IPS DF 6.9 (cell line): Measurements from ENCODE around the gene NDOR1.

Experiments used
- DNase-seq: peaks from one replicate; pipeline ENCODE4 v3.0.0-alpha.2; 2013; ENCODE audit warnings: low read depth, low spot score
- H3K27ac ChIP-seq: one replicate; pipeline ENCODE4 v1.5.1; 2013; ENCODE audit warnings: low read length, control low read depth
- H3K27me3 ChIP-seq: 2 replicates; pipeline ENCODE4 v1.6.1; 2013; ENCODE audit warnings: mild to moderate bottlenecking, low read length; ENCODE audit not compliant: control insufficient read depth, insufficient read depth
- H3K36me3 ChIP-seq: 2 replicates; pipeline ENCODE4 v1.6.1; 2013; ENCODE audit warnings: low read length; ENCODE audit not compliant: control insufficient read depth, insufficient read depth
- H3K4me1 ChIP-seq: 2 replicates; pipeline ENCODE4 v1.6.1; 2013; ENCODE audit warnings: low read length; ENCODE audit not compliant: control insufficient read depth, insufficient read depth
- H3K4me3 ChIP-seq: 2 replicates; pipeline ENCODE4 v1.5.1; 2013; ENCODE audit warnings: mild to moderate bottlenecking, low read length
- H3K9me3 ChIP-seq: 2 replicates; pipeline ENCODE4 v1.6.1; 2013; ENCODE audit warnings: low read length, inconsistent platforms; ENCODE audit not compliant: control insufficient read depth, insufficient read depth
- WGBS: extraction: QIAGEN DNeasy Blood & Tissue Kit; methylation state at CpG from one replicate; pipeline ENCODE4 v1.1.7; 2013; ENCODE audit warnings: mixed read lengths, missing lambda C conversion rate; ENCODE audit not compliant: insufficient read length, insufficient coverage; 5-methylcytosine and 5-hydroxymethylcytosine counted together

Gene NDOR1

DNA sequence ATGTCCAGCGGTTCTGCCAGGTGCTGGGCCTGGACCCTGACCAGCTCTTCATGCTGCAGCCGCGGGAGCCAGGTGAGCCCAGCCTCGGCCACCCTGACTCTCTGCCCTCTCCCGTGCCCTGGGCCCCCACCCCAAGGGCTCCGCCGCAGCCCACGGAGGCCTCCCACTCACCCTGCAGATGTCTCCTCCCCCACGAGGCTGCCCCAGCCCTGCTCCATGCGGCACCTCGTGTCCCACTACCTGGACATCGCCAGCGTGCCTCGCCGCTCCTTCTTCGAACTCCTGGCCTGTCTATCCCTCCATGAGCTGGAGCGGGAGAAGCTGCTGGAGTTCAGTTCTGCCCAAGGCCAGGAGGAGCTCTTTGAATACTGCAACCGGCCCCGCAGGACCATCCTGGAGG lies 9.1 kb downstream of the NDOR1 start:
- Histone ChIP-seq H3K27ac (no peak overlapping the region), H3K27me3 (no peaks in the 10 kb centered on the region), H3K9me3 (no peaks in the 10 kb centered on the region), H3K36me3 (peaks cover 11% of the 10 kb centered on the region), H3K4me3 (no peak overlapping the region), H3K4me1 (peaks cover 3% of the 10 kb centered on the region; the same call in 1 of the 2 replicates)
- DNase-seq = no peak
- no CpG with 5 or more reads among the region's 19 CpGs for WGBS

DNA sequence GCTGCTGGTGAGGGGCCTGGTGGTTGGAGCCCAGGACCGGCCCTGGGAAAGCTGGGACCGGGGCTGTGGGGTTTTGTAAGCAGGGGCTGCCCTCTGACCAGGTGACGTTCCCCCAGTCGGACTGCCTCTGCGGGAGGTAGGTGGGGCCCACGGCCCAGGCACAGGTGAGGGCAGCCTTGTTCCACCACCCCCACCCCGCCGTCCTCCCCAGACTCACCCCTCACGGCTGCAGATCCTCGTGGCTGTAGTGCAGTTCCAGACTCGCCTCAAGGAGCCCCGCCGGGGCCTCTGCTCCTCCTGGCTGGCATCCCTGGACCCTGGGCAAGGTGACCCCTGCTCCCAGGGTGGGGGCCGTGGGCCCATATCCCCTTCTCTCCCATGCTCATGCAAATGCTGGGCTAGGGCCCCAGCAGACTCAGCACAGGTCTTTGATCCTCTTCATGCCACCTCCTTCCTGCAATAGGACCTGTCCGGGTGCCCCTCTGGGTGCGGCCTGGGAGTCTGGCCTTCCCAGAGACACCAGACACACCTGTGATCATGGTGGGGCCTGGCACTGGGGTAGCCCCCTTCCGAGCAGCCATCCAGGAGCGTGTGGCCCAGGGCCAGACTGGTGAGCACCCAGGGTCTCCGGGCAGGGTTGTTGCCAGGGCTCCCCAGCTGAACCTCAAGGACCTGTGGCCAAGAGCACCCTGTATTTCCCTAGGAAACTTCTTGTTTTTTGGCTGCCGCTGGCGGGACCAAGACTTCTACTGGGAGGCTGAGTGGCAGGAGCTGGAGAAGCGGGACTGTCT lies 9.9 kb downstream of the NDOR1 start:
- H3K27me3 ChIP-seq = no peaks in the 10 kb centered on the region
- H3K4me1 ChIP-seq = peaks cover 3% of the 10 kb centered on the region; the same call in 1 of the 2 replicates
- H3K27ac ChIP-seq = no peak overlapping the region
- H3K36me3 ChIP-seq = peaks cover 11% of the 10 kb centered on the region
- no CpG with 5 or more reads among the region's 22 CpGs for WGBS
- no peaks in the 10 kb centered on the region for H3K9me3 ChIP-seq
- no peak overlapping the region for H3K4me3 ChIP-seq
- no peak for DNase-seq

GRCh38 chr9:137216188-137216965 lies 10.9 kb downstream of the NDOR1 start:
- H3K9me3 ChIP-seq = no peaks in the 10 kb centered on the region
- H3K27me3 ChIP-seq = no peaks in the 10 kb centered on the region
- H3K4me3 ChIP-seq = no peak overlapping the region
- no peak overlapping the region for H3K27ac ChIP-seq
- DNase-seq = no peak
- H3K36me3 ChIP-seq = peaks cover 11% of the 10 kb centered on the region
- no CpG with 5 or more reads among the region's 30 CpGs for WGBS
- H3K4me1 ChIP-seq = peaks cover 3% of the 10 kb centered on the region; the same call in 1 of the 2 replicates

DNA sequence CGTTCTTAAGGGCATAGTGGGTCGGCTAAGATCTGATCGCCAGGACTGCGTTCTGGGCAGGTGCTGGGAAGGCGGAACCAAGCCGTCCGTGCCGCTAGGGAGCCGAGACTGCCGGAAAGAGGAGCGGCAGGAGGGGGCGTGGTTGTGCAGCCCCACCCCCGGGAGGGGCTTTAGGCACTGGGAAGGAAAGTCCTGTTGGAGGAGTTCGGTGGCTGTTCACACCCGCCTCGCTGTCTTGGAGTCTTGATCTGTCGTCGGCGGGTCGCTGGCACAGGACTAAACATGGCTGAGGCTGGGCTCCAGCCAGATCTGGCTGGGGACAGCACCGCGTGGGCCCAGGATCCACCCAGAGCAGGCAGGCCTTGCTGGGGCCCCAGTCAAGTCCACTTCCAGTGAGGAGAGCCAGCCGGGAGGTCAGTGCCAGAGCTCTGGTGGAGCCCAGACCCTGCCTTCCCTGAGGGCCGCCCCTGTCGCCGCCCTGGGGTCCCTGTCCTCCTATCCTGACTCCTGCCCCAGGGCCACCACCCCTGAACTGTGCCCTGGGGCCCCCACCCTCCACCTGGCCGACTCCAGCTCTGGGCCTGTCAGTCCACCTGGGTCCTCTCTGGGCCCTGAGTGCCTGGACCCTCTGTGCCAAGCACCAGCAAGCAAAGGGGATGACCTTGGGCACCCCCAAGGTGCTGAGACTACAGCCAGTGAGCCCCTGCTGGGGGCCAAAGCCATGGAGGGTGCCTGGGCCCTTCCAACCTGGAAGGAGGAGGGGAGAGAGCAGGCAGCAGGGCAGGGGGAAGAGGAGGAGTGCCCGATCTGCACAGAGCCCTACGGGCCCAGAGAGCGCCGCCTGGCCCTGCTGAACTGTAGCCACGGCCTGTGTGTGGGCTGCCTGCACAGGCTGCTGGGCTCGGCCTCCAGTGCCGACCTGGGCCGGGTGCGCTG lies 12.0 kb downstream of the NDOR1 start:
- H3K4me1 ChIP-seq = peaks cover 3% of the 10 kb centered on the region; the same call in 1 of the 2 replicates
- no peaks in the 10 kb centered on the region for H3K9me3 ChIP-seq
- H3K27me3 ChIP-seq = no peaks in the 10 kb centered on the region
- H3K27ac ChIP-seq = no peak overlapping the region
- H3K4me3 ChIP-seq = no peak overlapping the region
- peaks cover 11% of the 10 kb centered on the region for H3K36me3 ChIP-seq
- DNase-seq = no peak
- WGBS = no CpG with 5 or more reads among the region's 36 CpGs

DNA sequence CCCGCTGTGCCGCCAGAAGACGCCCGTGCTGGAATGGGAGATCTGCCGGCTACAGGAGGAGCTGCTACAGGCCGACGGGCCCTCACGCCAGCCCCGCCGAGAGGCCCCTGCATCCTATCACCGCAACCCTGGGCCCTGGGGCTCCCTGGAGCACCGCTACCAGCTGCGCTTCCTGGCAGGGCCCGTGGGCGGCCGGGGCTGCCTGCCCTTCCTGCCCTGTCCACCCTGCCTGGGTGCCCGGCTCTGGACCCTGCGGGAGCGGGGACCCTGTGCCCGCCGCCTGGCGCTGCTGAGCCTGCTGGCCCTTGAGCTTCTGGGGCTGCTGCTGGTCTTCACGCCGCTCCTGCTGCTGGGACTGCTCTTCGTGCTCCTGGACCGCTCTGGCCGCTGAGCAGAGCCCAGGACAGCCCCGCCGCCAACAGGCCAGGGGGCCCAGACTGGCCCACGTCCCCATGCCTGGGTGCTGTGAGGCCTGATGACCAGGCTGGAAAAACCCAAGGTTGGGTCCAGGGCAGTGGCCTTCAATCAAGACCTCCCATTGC lies 12.8 kb downstream of the NDOR1 start:
- no CpG with 5 or more reads among the region's 30 CpGs for WGBS
- H3K4me1 ChIP-seq = peaks cover 7% of the 10 kb centered on the region
- H3K36me3 ChIP-seq = peaks cover 11% of the 10 kb centered on the region
- no peaks in the 10 kb centered on the region for H3K9me3 ChIP-seq
- H3K27ac ChIP-seq = no peak overlapping the region
- H3K4me3 ChIP-seq = no peak overlapping the region
- no peaks in the 10 kb centered on the region; the same call in 1 of the 2 replicates for H3K27me3 ChIP-seq
- DNase-seq = no peak

DNA sequence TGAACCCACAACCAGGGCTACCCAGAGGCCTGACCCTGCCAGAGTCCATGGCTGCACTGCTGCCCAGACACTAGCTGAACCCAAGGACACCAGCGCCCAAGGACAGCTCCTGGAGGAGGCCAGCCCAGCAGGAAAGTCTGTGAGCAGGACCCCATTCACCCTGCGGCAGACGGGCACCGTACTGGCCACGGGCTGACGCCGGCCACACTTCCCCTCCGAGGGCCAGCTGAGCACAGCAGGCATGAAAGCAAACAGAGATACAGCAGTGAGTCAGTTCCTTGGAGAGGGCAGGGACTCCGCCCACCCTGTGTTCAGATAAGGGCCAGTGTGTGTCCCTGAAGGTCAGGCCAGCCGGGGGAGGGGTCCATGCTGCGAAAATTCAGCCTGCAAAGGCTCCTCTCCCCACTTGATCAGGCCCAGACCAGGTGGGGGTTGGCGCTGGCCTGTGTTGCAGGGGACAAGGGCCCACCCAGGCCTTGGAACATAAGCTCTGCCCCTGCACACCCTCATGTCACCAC lies 13.3 kb downstream of the NDOR1 start:
- Histone ChIP-seq H3K36me3 (peaks cover 11% of the 10 kb centered on the region), H3K9me3 (no peaks in the 10 kb centered on the region), H3K27ac (no peak overlapping the region), H3K27me3 (no peaks in the 10 kb centered on the region; the same call in 1 of the 2 replicates), H3K4me3 (no peak overlapping the region), H3K4me1 (peaks cover 7% of the 10 kb centered on the region)
- WGBS = no CpG with 5 or more reads among the region's 12 CpGs
- DNase-seq = no peak

DNA sequence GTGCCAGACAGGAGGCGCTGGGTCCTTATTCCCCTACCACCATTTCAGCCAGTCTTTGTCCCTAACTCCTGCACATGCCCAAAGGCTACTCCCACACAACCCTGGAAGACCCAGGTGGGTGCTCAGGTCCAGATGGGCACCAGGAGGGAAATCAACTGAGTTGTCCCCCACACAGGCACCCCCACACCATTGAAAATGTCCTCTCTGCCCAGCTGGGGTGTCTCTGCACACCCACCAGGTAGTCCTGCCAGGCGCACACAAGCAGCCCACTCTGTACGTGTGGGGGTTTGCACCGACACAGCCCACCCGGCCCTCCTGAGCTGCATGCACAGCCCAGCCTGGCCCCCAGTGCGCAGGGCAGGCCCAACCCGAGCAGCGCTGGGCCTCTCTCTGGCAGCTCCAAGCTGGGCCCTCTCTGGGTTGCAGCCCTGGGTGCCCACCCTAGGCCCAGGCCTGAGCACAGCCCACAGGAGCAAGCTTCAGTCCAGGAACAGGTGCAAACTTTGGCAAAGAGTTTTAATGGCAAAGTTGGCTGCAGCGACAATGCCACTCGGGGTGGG lies 14.3 kb downstream of the NDOR1 start:
- peaks cover 7% of the 10 kb centered on the region for H3K4me1 ChIP-seq
- no peak for DNase-seq
- no peak overlapping the region for H3K4me3 ChIP-seq
- H3K9me3 ChIP-seq = no peaks in the 10 kb centered on the region
- no peak overlapping the region for H3K27ac ChIP-seq
- H3K36me3 ChIP-seq = peaks cover 7% of the 10 kb centered on the region
- no peaks in the 10 kb centered on the region; the same call in 1 of the 2 replicates for H3K27me3 ChIP-seq
- WGBS = no CpG with 5 or more reads among the region's 10 CpGs

- no peaks in the 10 kb centered on the region for H3K9me3 ChIP-seq
- H3K27me3 ChIP-seq = no peaks in the 10 kb centered on the region; the same call in 1 of the 2 replicates
- H3K27ac ChIP-seq = no peak overlapping the region
- no peak for DNase-seq
- peaks cover 7% of the 10 kb centered on the region; the same call in 1 of the 2 replicates for H3K36me3 ChIP-seq
- H3K4me3 ChIP-seq = no peak overlapping the region
- no CpG with 5 or more reads among the region's 52 CpGs for WGBS
- H3K4me1 ChIP-seq = peaks cover 7% of the 10 kb centered on the region
Measured at GRCh38 chr9:137220317-137221094, 15.0 kb downstream of the NDOR1 start.

- H3K27ac ChIP-seq = no peak overlapping the region
- no peaks in the 10 kb centered on the region; the same call in 1 of the 2 replicates for H3K27me3 ChIP-seq
- peaks cover 7% of the 10 kb centered on the region for H3K4me1 ChIP-seq
- WGBS = no CpG with 5 or more reads among the region's 14 CpGs
- no peak for DNase-seq
- peaks cover 3% of the 10 kb centered on the region; the same call in 1 of the 2 replicates for H3K36me3 ChIP-seq
- H3K4me3 ChIP-seq = peak overlapping the region; percentile 49; the same call in 1 of the 2 replicates
- H3K9me3 ChIP-seq = no peaks in the 10 kb centered on the region
Measured at GRCh38 chr9:137221095-137221505, 15.6 kb downstream of the NDOR1 start.
